Measurements from ENCODE around the gene TH. TPM values are rescaled to one million over a fixed set of nuclear protein-coding genes. Genes with fewer than 3 reads are reported as not detected.
"Not testable (repeated sequence)": the region's sequence is repeated elsewhere in the genome, so short reads cannot be mapped to it uniquely, and the experiment has no call there.

Gene TH
- polyA plus RNA-seq, 1 donor = 0.33 TPM

DNA sequence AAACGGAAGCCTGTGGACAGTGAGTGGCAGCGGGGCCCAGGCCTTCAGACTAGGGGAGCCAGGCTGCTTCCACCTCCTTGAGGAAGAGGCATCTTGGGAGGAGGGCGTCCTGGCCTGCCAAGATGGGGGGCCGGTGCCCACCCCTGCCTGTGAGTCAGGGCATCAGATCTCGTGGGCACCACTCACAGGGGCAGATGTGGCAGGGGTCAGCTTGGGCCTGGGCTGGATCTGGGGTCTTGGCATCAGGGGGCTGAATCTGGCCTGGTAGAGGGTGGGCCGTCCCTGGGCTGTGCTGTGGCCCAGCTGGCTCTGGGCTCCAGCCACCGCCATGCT is 24.1 kb upstream of the TH start:
- DNase-seq (ENCODE audit: low read depth) = no peak

GRCh38 chr11:2194877-2195755 is 23.5 kb upstream of the TH start:
- no peak for DNase-seq (ENCODE audit: low read depth)

GRCh38 chr11:2193888-2194595 is 22.4 kb upstream of the TH start:
- DNase-seq (ENCODE audit: low read depth) = not testable (repeated sequence)

DNA sequence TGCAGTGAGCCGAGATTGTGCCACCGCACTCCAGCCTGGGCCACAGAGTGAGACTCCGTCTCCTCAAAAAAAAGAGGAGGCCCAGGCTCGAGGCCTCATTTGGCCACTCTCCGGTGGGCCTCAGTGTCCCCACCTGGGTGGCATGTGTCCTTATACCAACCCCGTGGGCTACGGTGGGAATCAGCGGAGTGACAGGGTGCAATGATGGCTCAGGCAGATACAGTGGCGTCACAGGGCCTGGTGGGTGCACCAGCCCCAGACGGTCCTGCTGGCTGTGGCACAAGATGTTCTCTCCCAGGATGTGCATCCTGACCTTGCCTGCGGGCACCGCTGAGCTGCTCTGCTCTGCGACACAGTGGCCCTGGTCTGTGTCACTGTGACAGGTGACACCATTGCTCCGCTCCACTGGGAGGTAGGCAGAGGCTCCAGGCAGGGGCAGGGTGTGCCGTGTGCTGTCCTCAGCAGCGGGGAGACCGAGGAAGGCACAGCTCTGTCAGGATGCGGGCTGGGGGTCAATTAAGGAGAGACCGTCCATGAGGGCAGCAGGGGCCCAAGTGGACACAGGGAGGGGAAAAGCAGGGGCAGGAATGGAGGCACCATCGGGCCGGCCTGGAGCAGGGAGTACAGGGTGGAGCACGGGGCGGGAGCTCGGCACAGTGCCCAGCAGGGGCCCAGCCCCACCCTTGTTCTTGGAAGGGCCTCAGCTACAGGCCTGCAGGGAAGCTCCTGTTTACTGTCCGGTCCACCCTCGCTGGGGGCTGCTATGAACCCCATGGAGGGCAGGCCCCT is 21.7 kb upstream of the TH start:
- no peak for DNase-seq (ENCODE audit: low read depth)

GRCh38 chr11:2192435-2192834 is 20.8 kb upstream of the TH start:
- no peak for DNase-seq (ENCODE audit: low read depth)

DNA sequence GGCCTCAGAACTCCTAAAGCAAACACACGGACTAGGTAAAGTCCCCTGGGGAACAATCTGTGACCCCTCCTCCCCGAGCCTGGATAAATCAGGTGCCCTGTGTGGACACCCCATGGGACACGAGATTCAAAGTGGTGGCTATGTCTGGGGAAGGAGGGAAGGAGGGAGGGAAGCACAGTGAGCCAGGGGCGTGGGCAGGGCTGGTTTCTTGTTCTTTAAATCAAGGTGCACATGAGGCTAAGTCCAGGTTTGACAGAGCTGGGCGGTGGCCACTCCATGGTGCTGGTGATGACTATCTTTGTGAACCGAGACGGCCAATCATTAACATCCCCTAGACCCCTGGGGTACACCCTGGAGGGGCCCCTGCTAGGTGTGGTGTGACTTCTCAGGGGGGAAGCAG is 20.3 kb upstream of the TH start:
- DNase-seq (ENCODE audit: low read depth) = no peak

GRCh38 chr11:2190657-2191471 is 19.2 kb upstream of the TH start:
- DNase-seq (ENCODE audit: low read depth) = no peak

DNA sequence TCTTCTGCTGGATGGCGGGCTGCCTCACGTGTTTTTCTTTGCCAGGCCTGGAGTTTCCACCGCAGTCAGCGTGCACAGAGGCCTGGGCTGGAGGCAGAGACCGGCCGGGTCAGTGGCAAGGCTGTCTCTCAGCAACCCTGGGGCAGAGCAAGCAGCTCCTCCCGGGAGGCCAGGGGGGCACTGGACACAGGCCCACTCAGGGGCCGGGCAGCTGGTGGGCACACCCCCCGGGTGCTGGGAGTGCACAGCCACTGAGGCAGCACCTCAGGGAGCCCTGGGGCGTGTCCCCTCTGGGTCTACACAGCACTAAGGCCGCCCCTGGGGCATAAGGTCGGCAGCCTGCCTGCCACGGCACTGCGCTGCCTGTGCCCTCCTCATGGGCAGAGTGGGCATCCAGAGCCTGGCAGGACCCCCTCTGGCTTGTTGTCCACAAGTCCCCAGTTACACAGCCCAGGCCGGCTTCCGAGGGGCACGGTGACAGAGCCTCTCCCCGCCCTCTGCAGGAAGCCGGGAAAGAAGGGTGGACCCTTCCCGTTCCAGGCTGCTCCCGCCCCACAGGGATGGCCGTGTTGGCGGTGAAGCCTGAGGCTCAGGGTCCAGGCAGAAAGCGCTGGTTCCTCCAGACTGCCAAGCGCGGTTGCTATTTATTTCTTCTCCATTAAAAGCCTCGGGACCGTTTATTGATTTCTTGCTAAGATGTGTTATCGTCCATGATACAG is 18.5 kb upstream of the TH start:
- DNase-seq (ENCODE audit: low read depth) = no peak

GRCh38 chr11:2188745-2189144 is 17.1 kb upstream of the TH start:
- DNase-seq (ENCODE audit: low read depth) = no peak

DNA sequence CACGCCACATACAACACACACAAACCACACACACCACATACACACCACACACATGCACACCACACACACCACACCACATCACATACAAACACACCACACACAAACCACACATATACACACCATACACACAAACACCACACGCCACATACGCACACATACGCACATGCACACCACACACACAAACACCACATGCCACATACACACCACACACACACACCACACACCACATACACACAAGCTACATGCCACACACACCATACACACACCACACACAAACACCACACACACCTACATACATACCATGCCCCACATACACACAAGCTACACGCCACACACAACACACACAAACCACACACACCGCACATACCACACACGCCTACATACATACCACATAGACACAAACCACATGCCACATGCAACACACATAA is 15.7 kb upstream of the TH start:
- no peak for DNase-seq (ENCODE audit: low read depth)

GRCh38 chr11:2186669-2187279 is 15.2 kb upstream of the TH start:
- no peak for DNase-seq (ENCODE audit: low read depth)

DNA sequence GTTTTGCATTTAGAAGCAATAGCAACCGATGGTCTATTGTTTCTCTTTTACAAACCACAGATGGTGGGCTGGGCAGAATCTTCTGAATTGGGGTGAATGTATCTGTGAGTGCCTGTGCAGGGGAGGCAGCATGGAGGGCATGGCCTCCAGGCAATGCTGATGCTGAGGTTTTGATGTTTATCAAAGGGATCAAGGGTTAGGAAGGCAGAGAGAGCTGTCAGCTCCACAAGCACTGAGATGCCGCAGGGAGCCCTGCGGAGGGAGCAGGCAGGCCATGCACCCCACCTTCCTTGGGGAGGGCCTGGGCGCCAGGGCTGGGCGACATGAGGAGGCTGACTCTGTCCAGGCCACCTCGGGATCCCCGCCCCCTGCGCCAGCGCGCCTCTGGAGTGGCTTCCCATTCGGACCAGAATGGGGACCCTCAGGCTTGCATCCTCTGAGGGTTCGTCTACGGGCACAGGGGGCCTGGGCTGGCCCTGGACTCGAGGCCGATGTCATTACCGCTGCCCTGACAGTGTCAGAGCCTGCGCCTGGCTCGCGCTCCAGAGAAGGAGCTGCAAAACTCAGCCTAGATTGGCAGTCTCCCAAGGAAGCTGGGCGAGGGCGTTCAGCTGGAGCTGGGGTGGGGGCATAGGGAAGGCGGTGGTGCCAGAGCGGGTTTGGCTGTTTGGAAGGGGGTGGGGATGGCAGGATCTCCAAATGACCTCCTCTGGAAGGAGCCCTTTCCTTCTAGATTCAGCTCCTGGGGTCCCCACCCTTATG is 13.9 kb upstream of the TH start:
- DNase-seq (ENCODE audit: low read depth) = no peak

DNA sequence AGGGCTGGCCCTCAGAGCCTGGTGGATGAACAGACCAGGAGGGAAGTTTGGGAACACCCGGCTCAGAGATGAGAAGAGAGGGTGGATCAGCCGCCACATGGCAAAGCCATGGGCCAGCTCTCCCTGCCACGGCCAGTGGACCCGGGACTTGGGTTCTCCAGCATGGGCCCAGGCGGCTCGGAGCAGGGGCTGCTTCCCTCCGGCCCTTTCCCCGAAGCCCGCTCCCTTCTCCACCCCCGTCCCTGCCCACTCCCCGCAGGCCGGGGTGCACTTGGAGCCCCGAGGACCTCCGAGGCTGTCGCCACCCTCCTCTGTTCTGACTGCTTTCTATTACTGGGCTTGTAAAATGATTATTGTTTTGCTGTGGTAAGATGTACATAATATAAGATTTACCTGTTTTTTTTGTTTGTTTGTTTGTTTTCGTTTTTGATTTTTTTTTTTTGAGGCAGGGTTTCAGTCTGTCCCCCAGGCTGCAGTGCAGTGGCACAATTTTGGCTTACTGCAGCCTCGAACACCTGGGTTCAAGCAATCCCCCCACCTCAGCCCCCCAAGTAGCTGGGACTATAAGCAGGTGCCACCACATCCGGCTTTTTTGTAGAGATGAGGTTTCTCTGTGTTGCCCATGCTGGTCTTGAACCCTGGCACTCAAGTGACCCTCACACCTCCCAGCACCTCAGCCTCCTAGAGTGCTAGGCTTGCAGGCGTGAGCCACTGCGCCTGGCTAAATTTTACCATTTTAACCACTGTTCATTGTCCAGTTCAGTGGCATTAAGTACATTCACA is 11.3 kb upstream of the TH start:
- no peak for DNase-seq (ENCODE audit: low read depth)

GRCh38 chr11:2182075-2182474 is 10.5 kb upstream of the TH start:
- no peak for DNase-seq (ENCODE audit: low read depth)

DNA sequence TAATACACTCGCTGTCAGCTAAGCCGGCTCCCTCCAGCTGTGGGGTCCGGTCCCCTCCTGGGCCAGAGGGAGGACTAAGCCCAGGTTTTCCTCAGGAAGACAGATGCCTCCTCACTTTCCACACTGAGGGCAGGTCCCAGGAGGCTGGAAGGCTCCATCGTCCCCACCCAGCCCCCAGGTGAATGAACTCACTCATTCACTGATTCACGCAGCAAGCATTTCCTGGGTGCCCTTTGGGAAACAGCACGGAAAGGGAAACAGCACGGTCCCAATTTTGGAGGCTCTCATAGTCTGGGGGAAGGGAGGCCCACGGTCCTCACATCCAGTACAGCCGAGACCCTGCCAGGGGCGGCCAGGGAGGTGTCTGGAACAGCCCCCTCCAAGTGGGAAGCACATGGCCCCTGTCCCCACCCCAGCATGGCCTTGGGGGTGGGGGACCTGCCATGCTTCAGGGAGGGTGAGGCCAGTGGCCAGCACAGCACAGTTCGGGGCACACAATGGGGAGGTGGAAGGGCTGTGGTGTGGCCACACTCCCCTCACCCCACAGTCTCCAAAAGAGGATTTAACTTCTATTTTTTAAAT is 9.3 kb upstream of the TH start:
- no peak for DNase-seq (ENCODE audit: low read depth)

DNA sequence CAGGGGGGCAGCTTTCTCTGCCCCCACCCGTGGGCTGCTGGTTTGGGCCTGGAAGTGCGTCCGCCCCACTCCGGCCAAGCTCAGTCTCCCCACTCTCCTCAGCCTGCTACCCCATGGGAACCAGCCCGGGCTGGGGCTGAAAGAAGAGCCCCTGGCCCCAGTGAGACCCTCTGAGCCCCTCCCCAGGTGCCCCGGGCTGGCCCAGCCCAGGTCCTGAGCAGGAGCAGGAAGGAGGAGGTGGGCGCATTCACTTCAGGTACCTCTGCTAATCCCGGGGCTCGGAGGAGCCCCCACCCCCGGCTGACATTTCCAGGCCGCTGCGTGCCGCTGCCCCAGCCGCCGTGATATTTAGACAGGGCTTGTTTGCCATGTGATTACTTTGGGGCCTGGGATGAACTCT is 8.7 kb upstream of the TH start:
- no peak for DNase-seq (ENCODE audit: low read depth)

GRCh38 chr11:2179516-2179915 is 7.9 kb upstream of the TH start:
- no peak for DNase-seq (ENCODE audit: low read depth)

GRCh38 chr11:2178906-2179494 is 7.4 kb upstream of the TH start:
- no peak for DNase-seq (ENCODE audit: low read depth)

All from forelimb muscle (tissue), 1 donor.